Measurements from ENCODE around the gene ZNF135. TPM values are rescaled to one million over a fixed set of nuclear protein-coding genes. Genes with fewer than 3 reads are reported as not detected.

ZNF135 gene
- polyA plus RNA-seq, 1 donor: 8.2 TPM

GRCh38 chr19:58060231-58060630 is 1.1 kb downstream of the ZNF135 start:
- Histone ChIP-seq H3K4me1 (ENCODE audit: control insufficient read depth, insufficient read depth, low read length) (peaks cover 7% of the 10 kb centered on the region), H3K36me3 (ENCODE audit: control insufficient read depth, insufficient read depth, low read length) (peaks cover 14% of the 10 kb centered on the region), H3K9me3 (ENCODE audit: control insufficient read depth, low read depth, low read length) (peaks cover 35% of the 10 kb centered on the region), H3K27me3 (ENCODE audit: control insufficient read depth, insufficient read depth, low read length) (no peaks in the 10 kb centered on the region), H3K27ac (ENCODE audit: low read length) (no peak overlapping the region), H3K4me3 (ENCODE audit: low read length) (peak overlapping the region; percentile 71)
- DNase-seq: no peak
- no CpG with 5 or more reads among the region's 24 CpGs for WGBS (ENCODE audit: insufficient coverage, low lambda C conversion rate)

- no peak for DNase-seq
- Histone ChIP-seq H3K4me3 (ENCODE audit: low read length) (no peak overlapping the region), H3K36me3 (ENCODE audit: control insufficient read depth, insufficient read depth, low read length) (peaks cover 39% of the 10 kb centered on the region), H3K27ac (ENCODE audit: low read length) (no peak overlapping the region), H3K9me3 (ENCODE audit: control insufficient read depth, low read depth, low read length) (peaks cover 58% of the 10 kb centered on the region), H3K4me1 (ENCODE audit: control insufficient read depth, insufficient read depth, low read length) (peaks cover 7% of the 10 kb centered on the region), H3K27me3 (ENCODE audit: control insufficient read depth, insufficient read depth, low read length) (no peaks in the 10 kb centered on the region)
- 89% methylated on average over 2 of the region's 3 CpGs for WGBS (ENCODE audit: insufficient coverage, low lambda C conversion rate)
These were observed 4.6 kb downstream of the ZNF135 start for GRCh38 chr19:58063712-58064111.

- Histone ChIP-seq H3K27me3 (ENCODE audit: control insufficient read depth, insufficient read depth, low read length) (no peaks in the 10 kb centered on the region), H3K36me3 (ENCODE audit: control insufficient read depth, insufficient read depth, low read length) (peaks cover 39% of the 10 kb centered on the region)
- no peak for DNase-seq
These were observed 8.3 kb downstream of the ZNF135 start for GRCh38 chr19:58067240-58067912.

GRCh38 chr19:58079792-58080191 is 20.7 kb downstream of the ZNF135 start:
- peaks cover 48% of the 10 kb centered on the region for H3K9me3 ChIP-seq (ENCODE audit: control insufficient read depth, low read depth, low read length)
- WGBS (ENCODE audit: insufficient coverage, low lambda C conversion rate): no CpG with 5 or more reads among the region's 10 CpGs

More at GRCh38 chr19:58067240-58067912, 8.3 kb downstream of the ZNF135 start:
- Histone ChIP-seq H3K4me1 (ENCODE audit: control insufficient read depth, insufficient read depth, low read length) (no peaks in the 10 kb centered on the region), H3K27ac (ENCODE audit: low read length) (no peak overlapping the region), H3K4me3 (ENCODE audit: low read length) (no peak overlapping the region), H3K9me3 (ENCODE audit: control insufficient read depth, low read depth, low read length) (peaks cover 63% of the 10 kb centered on the region)
- whole genome bisulfite sequencing (ENCODE audit: insufficient coverage, low lambda C conversion rate): 80% methylated on average over 1 of the region's 15 CpGs

GRCh38 chr19:58083021-58083420 is 23.9 kb downstream of the ZNF135 start:
- H3K36me3 ChIP-seq (ENCODE audit: control insufficient read depth, insufficient read depth, low read length): peaks cover 42% of the 10 kb centered on the region
- no peak overlapping the region for H3K4me3 ChIP-seq (ENCODE audit: low read length)
- no peaks in the 10 kb centered on the region for H3K27me3 ChIP-seq (ENCODE audit: control insufficient read depth, insufficient read depth, low read length)
- WGBS (ENCODE audit: insufficient coverage, low lambda C conversion rate): 100% methylated on average over 1 of the region's 3 CpGs
- peaks cover 70% of the 10 kb centered on the region for H3K9me3 ChIP-seq (ENCODE audit: control insufficient read depth, low read depth, low read length)
- no peak overlapping the region for H3K27ac ChIP-seq (ENCODE audit: low read length)
- no peak for DNase-seq
- no peaks in the 10 kb centered on the region for H3K4me1 ChIP-seq (ENCODE audit: control insufficient read depth, insufficient read depth, low read length)

More at GRCh38 chr19:58079792-58080191, 20.7 kb downstream of the ZNF135 start:
- H3K4me3 ChIP-seq (ENCODE audit: low read length): no peak overlapping the region
- no peaks in the 10 kb centered on the region for H3K27me3 ChIP-seq (ENCODE audit: control insufficient read depth, insufficient read depth, low read length)
- H3K36me3 ChIP-seq (ENCODE audit: control insufficient read depth, insufficient read depth, low read length): peaks cover 13% of the 10 kb centered on the region
- H3K4me1 ChIP-seq (ENCODE audit: control insufficient read depth, insufficient read depth, low read length): no peaks in the 10 kb centered on the region
- no peak overlapping the region for H3K27ac ChIP-seq (ENCODE audit: low read length)
- no peak for DNase-seq

GRCh38 chr19:58084596-58085347 is 25.7 kb downstream of the ZNF135 start:
- no CpG with 5 or more reads among the region's 69 CpGs for WGBS (ENCODE audit: insufficient coverage, low lambda C conversion rate)

GRCh38 chr19:58085348-58085875 is 26.3 kb downstream of the ZNF135 start:
- H3K36me3 ChIP-seq (ENCODE audit: control insufficient read depth, insufficient read depth, low read length): peaks cover 49% of the 10 kb centered on the region
- H3K4me1 ChIP-seq (ENCODE audit: control insufficient read depth, insufficient read depth, low read length): no peaks in the 10 kb centered on the region
- DNase-seq: no peak
- H3K9me3 ChIP-seq (ENCODE audit: control insufficient read depth, low read depth, low read length): peaks cover 83% of the 10 kb centered on the region
- H3K27ac ChIP-seq (ENCODE audit: low read length): no peak overlapping the region
- no peak overlapping the region for H3K4me3 ChIP-seq (ENCODE audit: low read length)
- no peaks in the 10 kb centered on the region for H3K27me3 ChIP-seq (ENCODE audit: control insufficient read depth, insufficient read depth, low read length)
- no CpG with 5 or more reads among the region's 29 CpGs for WGBS (ENCODE audit: insufficient coverage, low lambda C conversion rate)

More at GRCh38 chr19:58084596-58085347, 25.7 kb downstream of the ZNF135 start:
- Histone ChIP-seq H3K9me3 (ENCODE audit: control insufficient read depth, low read depth, low read length) (peaks cover 79% of the 10 kb centered on the region), H3K27ac (ENCODE audit: low read length) (no peak overlapping the region), H3K4me1 (ENCODE audit: control insufficient read depth, insufficient read depth, low read length) (no peaks in the 10 kb centered on the region), H3K27me3 (ENCODE audit: control insufficient read depth, insufficient read depth, low read length) (no peaks in the 10 kb centered on the region), H3K4me3 (ENCODE audit: low read length) (no peak overlapping the region), H3K36me3 (ENCODE audit: control insufficient read depth, insufficient read depth, low read length) (peaks cover 49% of the 10 kb centered on the region)
- DNase-seq: no peak

GRCh38 chr19:58086825-58087710 is 28.0 kb downstream of the ZNF135 start:
- Histone ChIP-seq H3K4me3 (ENCODE audit: low read length) (no peak overlapping the region), H3K4me1 (ENCODE audit: control insufficient read depth, insufficient read depth, low read length) (no peaks in the 10 kb centered on the region), H3K36me3 (ENCODE audit: control insufficient read depth, insufficient read depth, low read length) (peaks cover 52% of the 10 kb centered on the region), H3K27ac (ENCODE audit: low read length) (no peak overlapping the region), H3K9me3 (ENCODE audit: control insufficient read depth, low read depth, low read length) (peaks cover 82% of the 10 kb centered on the region), H3K27me3 (ENCODE audit: control insufficient read depth, insufficient read depth, low read length) (no peaks in the 10 kb centered on the region)
- no peak for DNase-seq
- WGBS (ENCODE audit: insufficient coverage, low lambda C conversion rate): no CpG with 5 or more reads among the region's 23 CpGs

- WGBS (ENCODE audit: insufficient coverage, low lambda C conversion rate): no CpG with 5 or more reads among the region's 13 CpGs
- Histone ChIP-seq H3K27me3 (ENCODE audit: control insufficient read depth, insufficient read depth, low read length) (no peaks in the 10 kb centered on the region), H3K9me3 (ENCODE audit: control insufficient read depth, low read depth, low read length) (peaks cover 74% of the 10 kb centered on the region), H3K27ac (ENCODE audit: low read length) (no peak overlapping the region), H3K4me3 (ENCODE audit: low read length) (no peak overlapping the region), H3K4me1 (ENCODE audit: control insufficient read depth, insufficient read depth, low read length) (no peaks in the 10 kb centered on the region), H3K36me3 (ENCODE audit: control insufficient read depth, insufficient read depth, low read length) (peaks cover 52% of the 10 kb centered on the region)
- no peak for DNase-seq
These were observed 29.5 kb downstream of the ZNF135 start for GRCh38 chr19:58088521-58089052.

GRCh38 chr19:58089846-58090245 is 30.8 kb downstream of the ZNF135 start:
- WGBS (ENCODE audit: insufficient coverage, low lambda C conversion rate): no CpG with 5 or more reads among the region's 16 CpGs
- peaks cover 39% of the 10 kb centered on the region for H3K36me3 ChIP-seq (ENCODE audit: control insufficient read depth, insufficient read depth, low read length)

More at GRCh38 chr19:58089846-58090245, 30.8 kb downstream of the ZNF135 start:
- no peak for DNase-seq
- H3K4me1 ChIP-seq (ENCODE audit: control insufficient read depth, insufficient read depth, low read length): no peaks in the 10 kb centered on the region
- H3K9me3 ChIP-seq (ENCODE audit: control insufficient read depth, low read depth, low read length): peaks cover 75% of the 10 kb centered on the region
- H3K27ac ChIP-seq (ENCODE audit: low read length): no peak overlapping the region
- no peaks in the 10 kb centered on the region for H3K27me3 ChIP-seq (ENCODE audit: control insufficient read depth, insufficient read depth, low read length)
- no peak overlapping the region for H3K4me3 ChIP-seq (ENCODE audit: low read length)
